HL-60 (cell line): Measurements from ENCODE around the gene EIF2B2.

ENCODE experiments used
- DNase-seq, 2 experiments: peaks; one replicate each; pipeline ENCODE4 v3.0.0-alpha.2; 2010 to 2020; ENCODE audit warnings: low read depth in 1 of 2, low spot score in 1 of 2
- H3K27ac ChIP-seq: fragments of 250-450 bp; sonication (Bioruptor Pico); replicated peaks from 2 replicates; pipeline ENCODE4 v1.5.1; 2020; ENCODE audit warnings: mild to moderate bottlenecking, moderate library complexity
- H3K27me3 ChIP-seq: fragments of 250-450 bp; sonication (Bioruptor Pico); 2 replicates; pipeline ENCODE4 v1.5.1; 2021; ENCODE audit warnings: mild to moderate bottlenecking, moderate library complexity; ENCODE audit not compliant: insufficient read depth, poor library complexity, severe bottlenecking
- H3K4me3 ChIP-seq: replicated peaks from 2 replicates; pipeline ENCODE4 v1.5.1; 2011; ENCODE audit warnings: mild to moderate bottlenecking, control low read depth, low read length; ENCODE audit not compliant: insufficient read depth
- CTCF ChIP-seq: IDR thresholded peaks from one replicate; pipeline ENCODE4 v1.5.1; 2011; ENCODE audit warnings: low read length, control low read depth, inconsistent platforms; ENCODE audit not compliant: insufficient read depth
- GABPA ChIP-seq: IDR thresholded peaks from 2 replicates; pipeline ENCODE4 v1.6.1; 2012; ENCODE audit warnings: low read depth
- POLR2AphosphoS5 ChIP-seq: IDR thresholded peaks from 2 replicates; pipeline ENCODE4 v1.6.1; 2012; ENCODE audit warnings: low read depth
- REST ChIP-seq: IDR thresholded peaks from 2 replicates; pipeline ENCODE4 v1.6.1; 2012; ENCODE audit warnings: low read depth; ENCODE audit not compliant: insufficient replicate concordance
- SPI1 ChIP-seq: IDR thresholded peaks from 2 replicates; pipeline ENCODE4 v1.6.1; 2012; ENCODE audit warnings: low read depth, mild to moderate bottlenecking, borderline replicate concordance

EIF2B2 gene

GRCh38 chr14:74978416-74978947 lies 24.2 kb upstream of the EIF2B2 start:
- Histone ChIP-seq H3K27ac (no peak overlapping the region), H3K4me3 (no peak overlapping the region), H3K27me3 (no peaks in the 10 kb centered on the region)
- no peak for TF ChIP-seq REST
- TF ChIP-seq GABPA, result no peak
- no peak for DNase-seq

- H3K27ac ChIP-seq, result no peak overlapping the region
- TF ChIP-seq CTCF (no peak), REST (no peak), SPI1 (no peak), GABPA (no peak)
- no peak for DNase-seq
- H3K4me3 ChIP-seq, result no peak overlapping the region
- H3K27me3 ChIP-seq, result no peaks in the 10 kb centered on the region
Observed at GRCh38 chr14:74979029-74979428, 23.7 kb upstream of the EIF2B2 start.

DNA sequence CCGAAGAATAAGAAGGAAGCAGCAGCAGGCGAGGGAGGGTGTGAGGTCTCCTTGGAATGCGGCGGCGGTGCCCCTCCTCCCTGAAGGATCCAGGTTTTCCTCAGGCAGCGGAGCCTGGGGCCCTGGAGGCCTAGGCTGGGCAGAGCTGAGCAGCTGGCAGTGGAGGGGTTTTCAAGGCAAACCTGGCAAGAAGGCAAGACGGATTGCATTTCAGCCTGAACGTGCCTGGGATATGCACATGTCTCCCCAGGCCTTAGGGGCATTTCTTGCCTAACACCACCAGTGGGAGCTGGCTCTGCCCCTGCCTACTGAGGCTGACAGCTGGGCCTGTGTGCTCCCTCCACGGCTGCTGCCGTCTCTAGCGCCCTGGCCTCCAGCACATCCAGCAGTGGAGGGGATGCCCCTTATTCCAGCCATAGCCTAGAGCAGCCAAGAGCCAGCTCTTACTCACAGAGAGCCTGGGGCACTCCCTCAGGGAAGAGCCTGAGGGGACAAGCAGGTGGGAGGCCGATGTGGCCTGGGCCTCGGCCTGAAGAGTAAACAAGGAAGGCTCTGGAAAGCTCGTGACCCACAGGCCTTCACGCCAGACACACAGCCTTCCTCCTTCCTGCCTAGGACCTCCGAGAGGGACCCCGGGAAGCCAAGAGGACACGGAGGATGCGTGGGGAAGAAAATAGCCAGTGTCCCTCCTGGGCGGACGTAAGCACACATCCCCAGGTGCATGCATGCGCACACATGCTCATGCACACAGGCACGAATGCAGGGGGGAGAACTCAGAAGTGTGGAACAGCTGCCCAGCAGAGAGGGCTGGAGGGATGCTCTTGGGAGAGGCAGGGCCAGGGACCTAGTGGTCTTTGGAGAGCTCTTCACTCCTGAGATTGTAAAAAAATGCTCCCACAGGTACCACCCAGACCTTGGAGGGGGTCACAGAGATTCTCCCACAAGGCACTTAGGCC lies 23.0 kb upstream of the EIF2B2 start:
- no peak for DNase-seq

More for the DNA sequence above, 23.0 kb upstream of the EIF2B2 start:
- TF ChIP-seq POLR2AphosphoS5 (no peak), GABPA (no peak), CTCF (no peak), REST (no peak), SPI1 (no peak)
- Histone ChIP-seq H3K27ac (no peak overlapping the region), H3K27me3 (no peaks in the 10 kb centered on the region), H3K4me3 (no peak overlapping the region)
